Nephron progenitor cell (in vitro differentiated cells): ENCODE measurements around the gene SRP72.

ENCODE experiments used
- DNase-seq: peaks from one replicate; pipeline ENCODE4 v3.0.0; 2021
- H3K27ac Mint-ChIP-seq: 2 replicates; pipeline ENCODE4 v1.8.0; 2021; ENCODE audit warnings: mild to moderate bottlenecking, moderate library complexity, mixed read lengths
- H3K27me3 Mint-ChIP-seq: 2 replicates; pipeline ENCODE4 v1.8.0; 2021; ENCODE audit warnings: mild to moderate bottlenecking, low read depth, mixed read lengths; ENCODE audit not compliant: poor library complexity
- H3K36me3 Mint-ChIP-seq: 2 replicates; pipeline ENCODE4 v1.8.0; 2021; ENCODE audit warnings: low read depth, mixed read lengths
- H3K4me1 Mint-ChIP-seq: 2 replicates; pipeline ENCODE4 v1.8.0; 2021; ENCODE audit warnings: mixed read lengths
- H3K4me3 Mint-ChIP-seq: 2 replicates; pipeline ENCODE4 v1.8.0; 2021; ENCODE audit warnings: mild to moderate bottlenecking, moderate library complexity, mixed read lengths
- H3K9me3 Mint-ChIP-seq: 2 replicates; pipeline ENCODE4 v1.8.0; 2021; ENCODE audit warnings: mild to moderate bottlenecking, moderate library complexity, mixed read lengths
- TF ChIP-seq, protein P1 (sequence below): fragments of 200-600 bp; sonication (generic); IDR thresholded peaks from 2 replicates; pipeline ENCODE4 v1.5.0; 2021; ENCODE audit warnings: antibody characterized with exemption

SRP72 gene

DNA sequence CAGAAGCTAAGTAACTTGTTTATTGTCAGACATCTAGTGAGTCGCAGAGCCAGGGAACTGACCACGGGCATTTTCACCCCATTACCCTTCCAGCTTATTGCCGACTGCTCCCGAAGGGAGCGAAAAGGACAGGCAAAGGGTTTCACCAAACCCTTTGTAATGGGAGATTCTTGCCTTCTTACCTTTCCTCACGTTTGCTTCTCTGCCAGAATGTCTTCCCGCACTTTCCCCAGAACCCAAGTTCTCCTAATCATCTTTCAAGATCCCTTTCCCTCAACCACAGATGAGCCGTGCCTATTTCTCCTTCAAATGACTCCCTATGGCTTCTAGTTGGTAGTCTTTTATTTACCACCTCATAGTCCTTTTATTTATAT is 520 bp upstream of the SRP72 start:
- Mint-ChIP-seq H3K4me3 (peak overlapping the region; percentile 97), H3K27me3 (no peaks in the 10 kb centered on the region), H3K4me1 (peaks cover 54% of the 10 kb centered on the region), H3K36me3 (peaks cover 30% of the 10 kb centered on the region), H3K9me3 (no peaks in the 10 kb centered on the region), H3K27ac (peak overlapping the region; percentile 99)
- TF ChIP-seq, protein P1, sequence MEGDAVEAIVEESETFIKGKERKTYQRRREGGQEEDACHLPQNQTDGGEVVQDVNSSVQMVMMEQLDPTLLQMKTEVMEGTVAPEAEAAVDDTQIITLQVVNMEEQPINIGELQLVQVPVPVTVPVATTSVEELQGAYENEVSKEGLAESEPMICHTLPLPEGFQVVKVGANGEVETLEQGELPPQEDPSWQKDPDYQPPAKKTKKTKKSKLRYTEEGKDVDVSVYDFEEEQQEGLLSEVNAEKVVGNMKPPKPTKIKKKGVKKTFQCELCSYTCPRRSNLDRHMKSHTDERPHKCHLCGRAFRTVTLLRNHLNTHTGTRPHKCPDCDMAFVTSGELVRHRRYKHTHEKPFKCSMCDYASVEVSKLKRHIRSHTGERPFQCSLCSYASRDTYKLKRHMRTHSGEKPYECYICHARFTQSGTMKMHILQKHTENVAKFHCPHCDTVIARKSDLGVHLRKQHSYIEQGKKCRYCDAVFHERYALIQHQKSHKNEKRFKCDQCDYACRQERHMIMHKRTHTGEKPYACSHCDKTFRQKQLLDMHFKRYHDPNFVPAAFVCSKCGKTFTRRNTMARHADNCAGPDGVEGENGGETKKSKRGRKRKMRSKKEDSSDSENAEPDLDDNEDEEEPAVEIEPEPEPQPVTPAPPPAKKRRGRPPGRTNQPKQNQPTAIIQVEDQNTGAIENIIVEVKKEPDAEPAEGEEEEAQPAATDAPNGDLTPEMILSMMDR = no peak
- no peak for DNase-seq

DNA sequence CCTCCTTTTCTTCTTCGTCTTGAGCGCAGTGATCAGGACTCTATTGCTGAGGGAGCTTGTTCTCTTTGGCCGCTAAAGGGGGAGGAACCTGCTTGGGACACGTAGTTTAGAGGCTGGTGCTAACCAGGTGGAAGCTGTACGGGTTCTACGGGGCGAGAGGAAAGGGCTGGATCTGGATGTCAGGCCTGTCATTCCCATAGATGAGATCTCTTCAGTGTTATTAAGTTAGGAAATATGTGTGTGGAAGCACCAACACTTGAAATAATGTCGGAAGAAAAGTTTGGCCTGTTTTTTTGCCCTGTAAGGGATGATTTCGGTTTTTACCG is 643 bp downstream of the SRP72 start:
- Mint-ChIP-seq H3K36me3 (peaks cover 34% of the 10 kb centered on the region), H3K27ac (peak overlapping the region; percentile 99), H3K27me3 (no peaks in the 10 kb centered on the region), H3K4me1 (peaks cover 54% of the 10 kb centered on the region), H3K4me3 (peak overlapping the region; percentile 97), H3K9me3 (no peaks in the 10 kb centered on the region)
- TF ChIP-seq, protein P1 = no peak
- peak; percentile 19 for DNase-seq

DNA sequence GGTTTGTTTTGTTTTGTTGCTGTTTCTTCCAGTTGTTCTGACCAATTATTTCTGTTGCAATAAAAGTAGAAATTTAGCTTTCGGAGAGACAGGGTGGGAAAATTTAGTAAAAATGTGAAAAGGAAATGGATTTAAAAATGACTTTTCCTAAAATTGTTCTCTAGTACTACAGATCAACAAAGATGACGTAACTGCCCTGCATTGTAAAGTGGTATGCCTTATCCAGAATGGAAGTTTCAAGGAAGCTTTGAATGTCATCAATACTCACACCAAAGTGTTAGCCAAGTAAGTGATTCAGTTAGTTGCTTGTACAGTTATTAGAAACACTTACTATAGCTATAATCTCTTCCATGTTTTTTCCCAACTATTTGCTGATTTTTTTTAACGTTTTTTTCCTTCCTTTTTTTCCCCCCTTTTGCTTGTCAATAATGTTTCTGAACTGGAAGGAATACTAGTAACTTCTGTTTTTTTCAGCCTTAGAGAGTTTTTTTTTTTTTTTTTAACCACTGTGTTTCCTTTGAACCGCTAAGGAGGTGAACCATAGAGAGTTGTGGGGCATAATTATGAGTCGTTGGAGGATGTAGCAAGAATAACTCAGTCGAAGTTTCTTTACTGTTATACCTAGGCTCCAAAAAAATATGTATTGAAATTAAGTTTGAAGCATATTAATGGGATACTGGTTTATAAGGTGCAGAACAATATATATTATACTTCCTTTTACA is 2.2 kb downstream of the SRP72 start:
- peak overlapping the region; percentile 70 for H3K27ac Mint-ChIP-seq
- no peaks in the 10 kb centered on the region for H3K9me3 Mint-ChIP-seq
- no peak for DNase-seq
- H3K27me3 Mint-ChIP-seq = no peaks in the 10 kb centered on the region
- TF ChIP-seq, protein P1 = no peak
- peaks cover 47% of the 10 kb centered on the region for H3K36me3 Mint-ChIP-seq
- H3K4me1 Mint-ChIP-seq = peaks cover 49% of the 10 kb centered on the region
- H3K4me3 Mint-ChIP-seq = peak overlapping the region; percentile 97

DNA sequence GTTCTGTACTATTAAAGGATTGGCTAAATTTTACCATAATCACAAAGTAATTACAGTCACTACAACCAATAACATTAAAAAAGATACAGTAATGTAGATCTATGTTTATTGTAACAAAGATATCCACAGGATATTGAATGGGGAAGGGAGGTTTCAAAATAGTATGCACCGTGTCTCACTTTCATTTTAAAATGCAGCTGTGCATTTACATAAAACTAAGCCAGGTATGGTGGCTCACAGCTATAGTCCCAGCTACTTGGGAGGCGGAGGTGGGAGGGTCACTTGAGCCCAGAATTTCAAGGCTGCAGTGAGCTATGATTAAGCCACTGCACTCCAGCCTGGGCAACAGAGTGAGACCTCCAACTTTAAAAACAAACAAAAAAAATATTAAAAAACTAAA is 8.5 kb downstream of the SRP72 start:
- Mint-ChIP-seq H3K9me3 (no peaks in the 10 kb centered on the region), H3K27me3 (no peaks in the 10 kb centered on the region), H3K4me1 (no peaks in the 10 kb centered on the region), H3K27ac (no peak overlapping the region), H3K36me3 (peaks cover 93% of the 10 kb centered on the region), H3K4me3 (no peak overlapping the region)
- DNase-seq = no peak
- TF ChIP-seq, protein P1 = no peak

DNA sequence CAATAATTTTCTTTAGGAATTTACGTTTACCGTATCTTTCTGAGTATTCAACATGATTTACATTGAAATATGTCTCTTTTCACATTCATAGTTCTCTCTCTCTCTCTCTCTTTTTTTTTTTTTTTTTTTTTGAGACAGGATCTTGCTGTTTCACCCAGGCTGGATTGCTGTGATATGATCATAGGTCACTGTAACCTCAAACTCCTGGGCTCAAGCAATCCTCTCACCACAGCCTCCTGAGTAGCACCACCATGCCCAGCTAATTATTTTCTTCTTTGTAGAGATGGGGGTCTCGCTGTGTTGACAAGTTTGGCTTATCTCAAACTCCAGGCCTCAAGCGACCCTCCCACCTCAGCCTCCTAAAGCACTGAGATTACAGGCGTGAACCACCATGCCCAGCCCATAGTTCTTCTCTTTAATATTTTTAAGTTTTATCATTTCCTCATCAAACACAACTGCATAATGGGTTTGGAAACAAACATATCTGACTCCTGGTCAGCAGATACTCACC is 9.8 kb downstream of the SRP72 start:
- Mint-ChIP-seq H3K9me3 (no peaks in the 10 kb centered on the region), H3K4me1 (no peaks in the 10 kb centered on the region), H3K4me3 (no peak overlapping the region), H3K36me3 (peaks cover 80% of the 10 kb centered on the region), H3K27me3 (no peaks in the 10 kb centered on the region), H3K27ac (peak overlapping the region; percentile 47)
- DNase-seq = no peak
- TF ChIP-seq, protein P1 = no peak

DNA sequence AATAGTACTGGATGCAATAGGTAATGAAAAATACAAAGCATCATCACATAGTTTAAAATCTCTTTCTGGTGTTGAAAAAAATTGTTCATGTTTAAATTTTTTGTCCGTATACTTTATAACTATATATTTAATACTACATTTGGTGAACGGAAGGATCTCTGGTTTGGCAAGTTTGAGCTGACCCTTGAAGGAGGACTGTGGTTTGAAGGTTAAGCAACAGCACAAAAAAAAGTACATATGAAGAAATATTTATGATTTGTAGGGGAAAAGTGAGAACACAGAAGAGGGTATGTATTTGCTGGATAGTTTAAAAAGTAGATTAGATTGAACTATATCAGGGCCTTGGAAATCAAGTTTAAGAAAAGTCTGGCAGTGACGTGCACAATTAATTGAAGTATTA is 13.3 kb downstream of the SRP72 start:
- H3K36me3 Mint-ChIP-seq = peaks cover 63% of the 10 kb centered on the region
- no peaks in the 10 kb centered on the region for H3K27me3 Mint-ChIP-seq
- H3K9me3 Mint-ChIP-seq = no peaks in the 10 kb centered on the region
- no peak overlapping the region for H3K4me3 Mint-ChIP-seq
- no peak for DNase-seq
- TF ChIP-seq, protein P1 = no peak
- no peak overlapping the region for H3K27ac Mint-ChIP-seq
- H3K4me1 Mint-ChIP-seq = no peaks in the 10 kb centered on the region
